SHP77 treated with DMSO at 0.1 percent for 48 hours (cell line): ENCODE data around the gene MEIS2.

ENCODE experiments used
- DNase-seq: peaks from one replicate; lab custom pipeline; 2025; lab: John Stamatoyannopoulos, UW

Gene MEIS2

DNA sequence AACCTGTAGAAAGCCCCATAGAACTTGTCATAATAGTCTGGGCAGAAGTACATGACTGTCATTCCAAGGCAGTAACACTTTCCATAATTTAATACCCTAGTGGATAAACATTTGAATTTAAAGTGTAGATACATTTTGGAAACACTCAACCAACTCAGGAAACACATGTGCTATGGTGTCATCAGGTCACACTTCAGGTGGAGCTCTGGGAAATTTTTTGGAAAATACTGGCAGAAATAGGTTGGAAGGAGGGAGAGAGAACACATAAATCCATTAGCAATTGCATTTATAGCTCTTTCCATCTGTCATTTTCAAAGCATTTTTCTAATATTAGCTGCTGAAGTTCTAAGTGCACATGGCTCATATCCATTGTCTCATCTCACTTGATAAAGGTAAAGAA, 135.7 kb downstream of the MEIS2 start:
- DNase-seq = no peak

- DNase-seq = no peak
Observed at GRCh38 chr15:36961956-36962355, 138.4 kb downstream of the MEIS2 start.

GRCh38 chr15:36960947-36961227, 139.5 kb downstream of the MEIS2 start:
- no peak for DNase-seq

DNA sequence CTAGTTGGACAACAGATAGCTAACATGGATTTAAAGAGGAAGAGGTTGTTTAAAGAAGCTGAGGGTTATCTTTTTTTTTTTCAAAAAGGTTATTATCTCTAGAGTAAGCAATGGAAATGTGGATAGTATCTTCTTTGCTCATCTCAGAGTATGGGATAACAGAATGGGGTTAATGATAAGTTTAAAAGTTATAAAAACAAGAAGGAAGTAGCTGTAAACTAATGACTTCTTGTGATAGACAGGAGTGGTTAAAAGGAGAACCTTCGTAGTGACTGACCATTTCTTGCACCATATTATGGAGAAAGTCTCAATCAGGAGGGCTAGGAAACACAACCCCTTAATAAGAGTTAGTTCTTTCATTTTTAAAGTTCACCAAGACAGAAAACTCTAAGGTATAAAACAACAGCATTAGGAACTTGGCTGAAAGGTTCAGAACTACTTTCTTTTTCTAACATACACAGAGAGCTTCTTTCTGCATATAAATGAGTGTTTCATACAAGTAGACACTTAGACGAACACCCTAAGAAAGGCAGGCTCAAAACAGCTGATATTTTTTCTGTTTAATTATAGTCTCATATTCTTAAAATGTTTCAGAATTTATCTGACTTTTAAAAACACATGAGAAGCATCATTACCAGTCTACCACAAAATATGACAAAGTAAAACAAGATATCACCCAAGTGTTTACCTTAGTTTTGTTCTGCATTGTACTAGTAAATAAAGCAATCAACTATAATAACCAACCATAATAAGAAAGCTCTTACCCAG, 140.0 kb downstream of the MEIS2 start:
- no peak for DNase-seq

- no peak for DNase-seq
Observed at GRCh38 chr15:36959746-36960145, 140.6 kb downstream of the MEIS2 start.

DNA sequence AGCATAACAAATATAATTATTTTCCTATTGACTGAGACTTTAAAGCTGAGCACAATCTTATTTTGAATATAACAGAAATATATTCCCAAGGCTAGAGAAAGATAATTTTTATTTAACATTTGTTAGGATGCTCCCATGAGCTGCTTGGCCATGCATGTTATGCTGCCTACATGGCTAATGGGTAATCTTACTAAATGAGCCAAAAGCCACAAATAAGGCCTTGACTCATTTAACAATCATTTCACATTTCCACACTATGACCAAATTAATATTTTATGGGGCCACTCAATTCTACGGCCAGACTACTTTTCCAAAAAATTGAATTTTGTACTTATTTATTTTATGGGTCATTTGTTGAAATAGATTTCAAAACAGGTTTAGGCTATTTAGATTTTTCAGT, 141.7 kb downstream of the MEIS2 start:
- no peak for DNase-seq

- no peak for DNase-seq
Observed at GRCh38 chr15:36954486-36954885, 145.9 kb downstream of the MEIS2 start.

- DNase-seq = no peak
Observed at GRCh38 chr15:36953346-36953745, 147.0 kb downstream of the MEIS2 start.

- peak; percentile 81 for DNase-seq
Observed at GRCh38 chr15:36951731-36952247, 148.6 kb downstream of the MEIS2 start.

DNA sequence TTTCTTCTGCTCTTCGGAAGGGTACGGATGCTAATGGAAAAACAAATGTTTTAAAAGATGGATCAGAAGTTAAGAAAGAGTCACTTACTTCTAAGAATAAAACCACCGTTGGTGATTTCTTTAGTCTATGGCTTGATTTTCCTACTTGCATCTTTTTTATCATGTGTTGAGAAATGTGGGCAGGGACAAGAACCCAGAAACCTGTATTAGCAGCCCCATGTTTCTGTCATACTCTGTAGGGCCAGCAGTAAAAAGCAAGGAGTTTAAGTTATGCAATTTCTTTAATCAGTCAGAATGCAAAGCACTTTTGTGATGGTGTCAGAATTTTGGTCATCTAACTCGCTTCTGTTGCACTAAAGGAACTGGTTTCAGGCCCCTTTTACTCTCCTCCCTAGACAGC, 150.0 kb downstream of the MEIS2 start:
- DNase-seq = no peak

DNA sequence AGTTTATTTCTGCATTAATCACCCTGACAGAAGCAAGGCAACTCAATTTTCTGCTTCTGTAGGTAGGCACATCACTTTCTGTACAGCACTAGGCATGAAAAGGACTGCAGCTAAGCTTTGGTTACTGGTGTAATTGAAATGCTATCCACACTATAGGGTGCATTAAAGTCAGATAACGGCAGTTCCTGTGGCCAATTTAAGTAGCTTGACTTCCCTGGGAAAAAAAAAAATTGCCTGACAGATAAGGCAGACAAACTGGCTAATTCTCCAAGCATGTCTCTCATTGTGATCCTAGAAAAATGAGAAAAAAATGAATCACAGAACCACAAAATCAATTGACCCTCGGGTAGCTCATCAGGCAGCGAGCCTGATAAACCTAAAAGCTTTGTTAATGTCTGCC, 151.4 kb downstream of the MEIS2 start:
- DNase-seq = no peak

DNA sequence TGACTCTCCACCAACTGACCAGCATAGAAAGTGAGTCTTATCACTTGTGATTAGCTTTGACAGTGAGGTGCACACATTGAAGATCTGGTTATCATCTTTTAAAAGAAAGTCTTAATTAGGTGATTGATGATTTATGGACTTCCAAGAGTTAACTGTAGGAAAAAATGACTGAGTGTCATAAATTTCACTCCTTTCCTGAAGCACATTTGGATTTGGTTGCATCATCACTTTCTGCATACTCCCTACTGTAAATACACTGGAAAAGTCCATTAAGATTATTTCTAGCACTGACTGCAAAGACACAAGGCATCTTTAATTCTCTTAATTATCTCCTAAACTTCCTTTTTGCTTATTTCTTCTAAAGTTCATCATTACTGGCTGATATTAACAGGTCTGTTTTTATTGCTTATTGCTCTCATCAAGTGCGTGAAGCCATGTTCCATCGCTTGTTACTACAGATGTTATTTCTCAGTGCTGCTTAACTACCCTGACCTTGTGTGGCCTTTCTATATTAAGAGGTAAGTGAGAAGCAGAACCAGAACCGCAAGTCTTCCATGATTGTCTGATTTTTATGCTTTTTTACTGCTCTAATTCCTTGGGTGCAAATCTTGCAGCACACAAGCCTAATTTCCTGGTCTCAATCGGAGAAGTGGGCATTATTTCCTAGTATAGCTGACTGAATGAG, 153.2 kb downstream of the MEIS2 start:
- no peak for DNase-seq

GRCh38 chr15:36944442-36944841, 155.9 kb downstream of the MEIS2 start:
- DNase-seq = no peak

- no peak for DNase-seq
Observed at GRCh38 chr15:36943508-36944361, 156.6 kb downstream of the MEIS2 start.

GRCh38 chr15:36942248-36942827, 158.0 kb downstream of the MEIS2 start:
- no peak for DNase-seq

GRCh38 chr15:36941798-36942197, 158.6 kb downstream of the MEIS2 start:
- DNase-seq = no peak

- no peak for DNase-seq
Observed at GRCh38 chr15:36940636-36941260, 159.6 kb downstream of the MEIS2 start.

- DNase-seq = no peak
Observed at GRCh38 chr15:36940219-36940618, 160.1 kb downstream of the MEIS2 start.

- no peak for DNase-seq
Observed at GRCh38 chr15:36938764-36939163, 161.6 kb downstream of the MEIS2 start.

DNA sequence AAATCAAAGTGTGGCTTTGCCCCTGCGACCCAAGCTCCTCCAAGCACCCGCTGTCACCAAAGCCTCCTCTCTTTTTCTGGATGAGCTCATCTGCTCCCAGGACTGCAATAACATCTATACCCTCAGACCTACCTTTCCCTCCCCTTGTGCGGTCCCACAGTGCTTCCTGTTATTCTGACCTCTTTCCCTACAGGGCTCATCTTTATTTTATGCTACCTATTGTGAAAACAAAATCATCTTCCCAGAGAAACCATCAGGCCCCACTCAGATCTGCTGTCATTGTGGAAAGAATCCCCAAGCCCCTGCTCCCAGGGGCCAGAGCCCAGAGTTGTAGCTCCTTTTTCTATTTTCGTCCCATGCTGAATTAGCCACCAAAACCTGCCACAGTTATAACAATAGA, 162.2 kb downstream of the MEIS2 start:
- no peak for DNase-seq

- no peak for DNase-seq
Observed at GRCh38 chr15:36936613-36937012, 163.7 kb downstream of the MEIS2 start.
